Measurements from ENCODE around the gene ARL5C. TPM values are rescaled to one million over a fixed set of nuclear protein-coding genes. Genes with fewer than 3 reads are reported as not detected.

The ARL5C gene
- total RNA-seq, 1 donor from 2014 or later: not detected

- Mint-ChIP-seq H3K4me3 (ENCODE audit: low read depth) (no peak overlapping the region), H3K9me3 (ENCODE audit: low read depth) (no peaks in the 10 kb centered on the region), H3K36me3 (ENCODE audit: insufficient read depth) (peaks cover 4% of the 10 kb centered on the region), H3K4me1 (ENCODE audit: low read depth) (no peaks in the 10 kb centered on the region), H3K27me3 (no peaks in the 10 kb centered on the region), H3K27ac (no peak overlapping the region)
- DNase-seq (ENCODE audit: low spot score, unreplicated experiment): no peak
- no peak for TF ChIP-seq CTCF (IDR thresholded peaks at IDR 0.05; ENCODE audit: unreplicated experiment)
These were observed 27.4 kb upstream of the ARL5C start for GRCh38 chr17:39193346-39193745.

DNA sequence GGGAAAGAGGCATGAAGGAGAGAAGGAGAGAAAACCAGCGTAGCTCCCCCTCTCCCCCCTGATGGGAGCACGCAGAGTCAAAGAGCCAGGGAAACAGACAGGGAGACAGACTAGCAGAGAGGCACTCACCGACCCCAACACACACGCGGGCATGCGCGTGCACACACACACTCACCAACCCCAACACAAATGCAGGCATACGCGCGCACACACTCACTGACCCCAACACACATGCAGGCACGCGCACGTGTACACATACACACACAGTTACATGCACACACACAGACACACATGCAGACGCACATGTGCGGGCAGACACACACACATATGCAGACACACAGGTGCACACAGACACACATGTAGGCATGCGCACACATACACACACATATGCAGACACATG lies 26.9 kb upstream of the ARL5C start:
- H3K36me3 Mint-ChIP-seq (ENCODE audit: insufficient read depth): peaks cover 4% of the 10 kb centered on the region
- no peak overlapping the region for H3K27ac Mint-ChIP-seq
- H3K9me3 Mint-ChIP-seq (ENCODE audit: low read depth): no peaks in the 10 kb centered on the region
- no peak for DNase-seq (ENCODE audit: low spot score, unreplicated experiment)
- TF ChIP-seq CTCF (IDR thresholded peaks at IDR 0.05; ENCODE audit: unreplicated experiment): no peak
- H3K27me3 Mint-ChIP-seq: no peaks in the 10 kb centered on the region
- H3K4me3 Mint-ChIP-seq (ENCODE audit: low read depth): no peak overlapping the region
- H3K4me1 Mint-ChIP-seq (ENCODE audit: low read depth): no peaks in the 10 kb centered on the region

- H3K4me3 Mint-ChIP-seq (ENCODE audit: low read depth): no peak overlapping the region
- no peaks in the 10 kb centered on the region for H3K4me1 Mint-ChIP-seq (ENCODE audit: low read depth)
- no peaks in the 10 kb centered on the region for H3K9me3 Mint-ChIP-seq (ENCODE audit: low read depth)
- peaks cover 4% of the 10 kb centered on the region for H3K36me3 Mint-ChIP-seq (ENCODE audit: insufficient read depth)
- no peaks in the 10 kb centered on the region for H3K27me3 Mint-ChIP-seq
- H3K27ac Mint-ChIP-seq: peak overlapping the region; percentile 75
- no peak for DNase-seq (ENCODE audit: low spot score, unreplicated experiment)
- no peak for TF ChIP-seq CTCF (IDR thresholded peaks at IDR 0.05; ENCODE audit: unreplicated experiment)
These were observed 26.0 kb upstream of the ARL5C start for GRCh38 chr17:39191750-39192510.

DNA sequence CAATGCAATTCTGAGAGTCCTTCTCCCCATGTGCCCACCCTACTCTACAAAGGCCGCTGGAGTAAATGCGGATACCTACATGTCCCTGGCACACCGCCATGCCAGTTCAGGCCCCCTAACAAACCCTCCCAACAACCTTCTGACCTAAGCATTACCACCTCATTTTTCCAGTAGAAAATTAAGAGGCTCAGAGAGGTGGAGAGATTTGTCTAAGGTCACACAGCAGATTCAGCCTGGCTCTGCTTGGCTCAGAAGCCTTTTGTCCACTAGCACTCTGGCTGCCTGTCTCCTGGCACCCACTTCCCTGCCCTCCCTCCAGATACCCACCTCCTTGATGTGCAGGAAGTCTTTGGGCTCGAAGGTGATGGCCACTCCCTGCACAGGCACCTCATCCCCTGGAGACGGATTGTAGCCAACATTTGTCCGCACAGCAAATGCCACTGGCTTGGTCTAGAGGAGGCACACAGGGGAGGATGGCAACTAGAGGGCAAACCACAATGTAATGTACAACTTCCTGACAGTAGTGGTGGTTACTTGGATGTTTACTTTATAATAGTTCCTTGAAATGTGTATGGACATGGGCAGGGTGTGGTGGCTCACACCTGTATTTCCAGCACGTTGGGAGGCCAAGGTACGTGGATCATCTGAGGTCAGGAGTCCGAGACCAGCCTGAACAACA lies 21.3 kb upstream of the ARL5C start:
- H3K27ac Mint-ChIP-seq: no peak overlapping the region
- TF ChIP-seq CTCF (IDR thresholded peaks at IDR 0.05; ENCODE audit: unreplicated experiment): no peak
- H3K4me1 Mint-ChIP-seq (ENCODE audit: low read depth): no peaks in the 10 kb centered on the region
- H3K9me3 Mint-ChIP-seq (ENCODE audit: low read depth): no peaks in the 10 kb centered on the region
- H3K4me3 Mint-ChIP-seq (ENCODE audit: low read depth): no peak overlapping the region
- no peaks in the 10 kb centered on the region for H3K27me3 Mint-ChIP-seq
- peaks cover 7% of the 10 kb centered on the region for H3K36me3 Mint-ChIP-seq (ENCODE audit: insufficient read depth)
- DNase-seq (ENCODE audit: low spot score, unreplicated experiment): no peak

DNA sequence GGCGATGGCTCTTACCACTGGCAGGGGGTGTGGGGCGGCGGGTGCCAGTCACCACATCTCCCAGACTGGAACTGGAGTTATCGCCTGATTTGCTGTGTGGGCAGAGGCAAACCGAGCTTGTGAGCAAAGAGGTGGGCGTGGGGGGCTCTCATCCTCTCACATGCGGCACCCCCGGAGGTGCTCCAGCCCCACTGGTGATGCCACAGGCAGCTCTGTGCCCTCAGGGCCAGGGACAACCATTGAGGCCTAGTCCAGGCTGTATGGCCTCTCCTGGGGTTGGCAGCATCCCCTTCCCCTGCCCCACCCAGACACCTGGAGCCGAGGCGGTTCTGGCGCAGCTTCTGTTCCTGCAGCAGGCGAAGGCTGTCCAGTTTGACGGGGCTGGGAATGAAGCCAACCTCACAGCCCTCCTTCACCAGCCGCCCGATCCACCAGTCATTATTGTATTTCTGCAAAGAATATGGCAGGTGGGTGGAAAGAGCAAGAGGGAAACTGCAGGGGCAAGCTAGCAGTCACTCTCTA lies 20.6 kb upstream of the ARL5C start:
- no peak overlapping the region for H3K27ac Mint-ChIP-seq
- no peak for DNase-seq (ENCODE audit: low spot score, unreplicated experiment)

More for the DNA sequence above, 20.6 kb upstream of the ARL5C start:
- Mint-ChIP-seq H3K4me1 (ENCODE audit: low read depth) (no peaks in the 10 kb centered on the region), H3K36me3 (ENCODE audit: insufficient read depth) (peaks cover 6% of the 10 kb centered on the region), H3K27me3 (no peaks in the 10 kb centered on the region), H3K9me3 (ENCODE audit: low read depth) (no peaks in the 10 kb centered on the region), H3K4me3 (ENCODE audit: low read depth) (no peak overlapping the region)
- no peak for TF ChIP-seq CTCF (IDR thresholded peaks at IDR 0.05; ENCODE audit: unreplicated experiment)

All from progenitor cell of endocrine pancreas (in vitro differentiated cells).